GM19351 (cell line): ENCODE data around the gene FAM50B.
"Not testable (repeated sequence)": the region's sequence is repeated elsewhere in the genome, so short reads cannot be mapped to it uniquely, and the experiment has no call there.

Source experiments
- ATAC-seq: cut with Tn5 transposase; IDR thresholded peaks from one replicate; pipeline ENCODE4 v1.9.1; 2021; ENCODE audit warnings: mild to moderate bottlenecking, moderate library complexity; ENCODE audit not compliant: unreplicated experiment

FAM50B gene

DNA sequence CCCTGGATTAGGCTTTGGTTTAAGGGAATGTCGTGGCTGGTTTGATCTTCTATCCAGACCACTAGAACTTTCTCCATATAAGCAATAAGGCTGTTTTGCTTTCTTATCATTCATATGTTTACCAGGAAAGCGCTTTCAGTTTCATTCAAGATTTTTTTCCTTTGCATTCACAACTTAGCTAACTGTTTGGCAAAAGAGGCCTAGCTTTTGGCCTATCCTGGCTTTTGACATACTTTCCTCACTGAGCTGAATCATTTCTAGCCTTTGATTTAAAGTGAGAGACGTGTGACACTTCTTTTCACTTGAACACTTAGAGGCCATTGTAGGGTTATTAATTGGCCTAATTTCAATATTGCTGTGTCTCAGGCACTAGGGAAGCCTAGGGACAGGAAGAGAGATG is 1.7 kb upstream of the FAM50B start:
- no peak for ATAC-seq

- ATAC-seq, result no peak
Measured at GRCh38 chr6:3848380-3848779, 793 bp upstream of the FAM50B start.

DNA sequence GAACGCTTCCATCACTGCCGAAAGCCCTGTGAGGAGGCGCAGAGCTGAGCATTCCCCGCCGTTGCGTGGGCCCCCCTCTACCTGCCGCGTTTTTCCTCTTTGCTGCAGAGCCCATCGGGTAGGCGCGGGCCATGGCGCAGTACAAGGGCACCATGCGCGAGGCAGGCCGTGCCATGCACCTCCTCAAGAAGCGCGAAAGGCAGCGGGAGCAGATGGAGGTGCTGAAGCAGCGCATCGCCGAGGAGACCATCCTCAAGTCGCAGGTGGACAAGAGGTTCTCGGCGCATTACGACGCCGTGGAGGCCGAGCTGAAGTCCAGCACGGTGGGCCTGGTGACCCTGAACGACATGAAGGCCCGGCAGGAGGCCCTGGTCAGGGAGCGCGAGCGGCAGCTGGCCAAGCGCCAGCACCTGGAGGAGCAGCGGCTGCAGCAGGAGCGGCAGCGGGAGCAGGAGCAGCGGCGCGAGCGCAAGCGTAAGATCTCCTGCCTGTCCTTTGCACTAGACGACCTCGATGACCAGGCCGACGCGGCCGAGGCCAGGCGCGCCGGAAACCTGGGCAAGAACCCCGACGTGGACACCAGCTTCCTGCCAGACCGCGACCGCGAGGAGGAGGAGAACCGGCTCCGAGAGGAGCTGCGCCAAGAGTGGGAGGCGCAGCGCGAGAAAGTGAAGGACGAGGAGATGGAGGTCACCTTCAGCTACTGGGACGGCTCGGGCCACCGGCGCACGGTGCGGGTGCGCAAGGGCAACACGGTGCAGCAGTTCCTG is 693 bp downstream of the FAM50B start:
- ATAC-seq, result no peak

GRCh38 chr6:3850451-3851203 is 1.5 kb downstream of the FAM50B start:
- no peak for ATAC-seq

- no peak for ATAC-seq
Measured at GRCh38 chr6:3851839-3852238, 2.7 kb downstream of the FAM50B start.

GRCh38 chr6:3852391-3852790 is 3.2 kb downstream of the FAM50B start:
- no peak for ATAC-seq

DNA sequence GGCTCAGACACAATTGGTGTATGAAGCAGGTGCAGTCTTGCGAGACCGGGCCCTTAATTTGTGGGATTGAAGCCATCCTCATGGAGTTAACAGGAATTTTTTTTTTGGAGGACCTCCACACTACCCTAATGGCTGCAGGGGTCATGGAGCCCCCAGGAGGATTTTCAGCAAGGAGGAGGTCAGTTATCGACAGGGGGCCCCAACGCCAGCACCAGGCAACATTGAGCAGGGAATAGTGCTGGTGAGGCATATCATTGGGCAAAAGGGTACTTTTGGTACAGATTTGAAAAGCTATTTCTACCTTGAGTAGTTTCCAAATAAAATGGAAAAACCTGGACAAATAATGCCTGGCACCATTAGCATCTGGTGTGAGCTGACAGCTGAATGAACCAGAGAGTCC is 6.7 kb downstream of the FAM50B start:
- ATAC-seq, result no peak

DNA sequence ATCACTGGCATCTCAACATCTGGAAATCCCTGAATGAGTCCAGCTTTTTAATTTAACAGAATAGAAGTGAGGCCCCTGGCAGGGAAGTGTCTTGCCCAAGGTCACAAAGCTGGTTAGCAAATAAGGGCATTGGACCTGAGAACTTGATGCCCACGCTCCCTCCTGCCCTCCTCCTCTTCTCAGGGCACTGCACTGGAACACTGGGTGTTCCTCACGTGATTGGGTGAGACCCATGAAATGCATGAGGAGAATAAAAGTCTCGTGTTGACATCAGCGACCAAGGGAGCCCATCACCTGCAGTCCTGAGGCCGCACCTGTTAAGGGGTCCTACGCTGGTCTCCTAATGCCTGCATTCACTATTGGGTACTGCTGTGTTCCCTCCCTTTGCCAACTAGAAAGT is 7.4 kb downstream of the FAM50B start:
- ATAC-seq, result no peak

GRCh38 chr6:3857468-3858456 is 8.6 kb downstream of the FAM50B start:
- no peak for ATAC-seq

DNA sequence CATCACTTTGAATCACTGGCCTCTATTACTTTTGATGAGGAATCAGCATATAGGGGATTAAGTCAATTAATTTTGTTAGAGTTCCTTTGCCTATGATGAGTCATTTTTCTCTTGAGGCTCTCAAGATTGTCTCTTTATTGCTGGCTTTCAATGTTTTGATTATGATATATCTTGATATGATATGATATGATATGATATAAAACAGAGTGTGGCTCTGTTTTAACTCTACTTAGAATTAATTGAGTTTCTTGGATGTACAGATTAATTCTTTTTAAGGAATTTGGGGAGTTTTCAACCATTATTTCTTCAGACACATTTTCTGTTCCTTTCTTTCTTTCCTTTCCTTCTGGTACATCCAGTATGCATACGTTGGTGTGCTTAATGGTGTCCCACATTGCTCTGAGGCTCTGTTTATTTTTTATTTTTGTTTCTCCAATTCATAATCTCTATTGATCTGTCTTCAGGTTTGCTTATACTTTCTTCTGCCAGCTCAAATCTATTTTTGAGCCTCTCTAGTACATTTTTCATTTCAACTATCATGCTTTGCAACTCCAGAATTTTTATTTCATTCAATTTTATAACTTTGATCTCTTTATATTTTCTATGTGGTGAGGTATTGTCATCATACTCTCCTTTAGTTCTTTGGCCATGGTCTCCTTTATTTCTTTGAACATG is 10.8 kb downstream of the FAM50B start:
- ATAC-seq, result no peak

- no peak for ATAC-seq
Measured at GRCh38 chr6:3861424-3861823, 12.3 kb downstream of the FAM50B start.

DNA sequence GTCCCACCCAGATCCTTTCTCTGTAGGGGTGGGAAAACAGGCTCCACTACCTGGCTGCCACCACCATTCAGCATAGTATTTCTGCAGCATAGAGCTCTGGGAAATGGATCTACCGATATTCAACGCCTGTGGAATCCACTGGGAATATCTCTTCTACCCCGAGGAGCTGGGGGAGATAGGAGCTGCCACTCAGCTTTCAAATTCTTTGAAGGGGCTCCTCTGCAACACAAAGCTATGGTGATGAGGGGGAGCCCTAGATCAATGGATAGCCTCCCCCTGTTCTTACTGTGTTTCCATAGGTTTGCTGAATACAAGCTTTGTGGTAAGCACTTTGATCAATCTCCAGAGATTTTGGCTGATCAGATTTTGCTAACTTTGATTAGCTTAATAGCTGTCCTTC is 12.9 kb downstream of the FAM50B start:
- ATAC-seq, result no peak

- ATAC-seq, result not testable (repeated sequence)
Measured at GRCh38 chr6:3863322-3863721, 14.1 kb downstream of the FAM50B start.

DNA sequence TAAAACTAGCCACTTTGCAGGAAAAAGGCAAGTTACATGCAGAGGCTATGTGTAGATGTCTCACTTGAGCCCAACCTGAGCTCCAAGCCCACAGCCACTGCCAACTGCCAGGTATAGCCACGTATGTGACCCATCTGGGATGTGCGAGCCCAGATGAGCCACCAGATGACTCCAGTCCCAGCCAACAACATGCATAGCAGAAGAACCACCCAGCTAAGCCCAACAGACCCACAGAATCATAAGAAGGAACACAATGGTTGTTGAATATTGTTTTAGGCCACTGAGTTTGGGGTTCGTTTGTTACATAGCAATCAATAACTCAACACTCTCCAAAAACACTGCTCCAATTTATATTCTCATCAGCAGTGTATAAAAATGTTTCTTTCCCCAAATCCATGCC is 16.3 kb downstream of the FAM50B start:
- ATAC-seq, result no peak

- ATAC-seq, result no peak
Measured at GRCh38 chr6:3867641-3868502, 18.7 kb downstream of the FAM50B start.

- no peak for ATAC-seq
Measured at GRCh38 chr6:3868544-3868943, 19.4 kb downstream of the FAM50B start.

- ATAC-seq, result no peak
Measured at GRCh38 chr6:3869284-3869631, 20.1 kb downstream of the FAM50B start.

DNA sequence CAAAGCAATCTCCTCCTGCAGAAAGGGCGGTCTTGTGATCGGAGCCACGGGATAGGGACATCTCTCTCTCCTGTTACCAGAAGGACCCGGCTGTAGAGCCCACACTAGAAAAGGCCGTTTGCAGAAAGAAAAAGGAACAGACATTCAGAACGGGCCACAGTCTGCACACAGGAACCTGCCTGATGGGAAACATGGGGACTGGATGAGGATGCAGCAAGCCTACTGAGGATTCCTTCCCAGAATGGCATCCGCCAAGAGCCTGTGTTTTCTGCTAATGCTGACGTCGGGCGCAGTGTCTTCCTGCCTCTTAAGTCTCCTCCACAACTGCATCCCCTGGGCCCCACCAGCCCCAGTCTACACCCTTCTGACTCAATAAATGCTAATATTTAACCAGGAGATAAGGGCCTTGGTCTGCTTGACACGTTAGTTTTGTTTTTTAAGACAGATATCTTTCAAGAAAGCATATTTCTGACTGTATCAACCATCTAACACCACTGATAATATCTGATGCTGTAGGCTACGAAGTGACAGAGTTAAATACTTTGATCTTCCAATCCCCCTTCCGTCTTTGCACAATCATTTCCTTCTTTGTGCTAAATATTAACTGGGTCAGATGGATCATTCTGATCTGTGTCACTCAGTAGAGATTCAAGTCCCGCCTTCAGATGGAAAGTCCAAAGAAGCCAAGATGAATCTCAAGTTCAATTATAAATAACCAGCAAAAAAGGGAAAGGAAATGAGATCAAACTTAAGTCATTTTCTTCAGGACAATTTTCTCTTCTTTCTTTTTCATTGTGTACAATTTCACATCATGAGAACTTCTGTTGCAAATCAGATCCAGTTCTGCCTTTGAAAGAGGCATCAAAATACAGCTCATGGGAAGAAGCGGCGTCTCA is 20.7 kb downstream of the FAM50B start:
- no peak for ATAC-seq

GRCh38 chr6:3870528-3870925 is 21.4 kb downstream of the FAM50B start:
- ATAC-seq, result no peak
